Activated CD4-positive, alpha-beta T cell treated with anti-CD3 and anti-CD28 coated beads, Interleukin-2, amount 50 U/mL, for 48 hours (primary cell): Measurements from ENCODE around the gene RDX.
"Not testable (repeated sequence)": the region's sequence is repeated elsewhere in the genome, so short reads cannot be mapped to it uniquely, and the experiment has no call there.

ENCODE experiments used
- DNase-seq, 2 experiments: peaks; one replicate each; pipeline ENCODE4 v3.0.0-alpha.2; 2020

The RDX gene

GRCh38 chr11:110199184-110199981, 97.0 kb downstream of the RDX start:
- no peak for DNase-seq

GRCh38 chr11:110198031-110198729, 98.2 kb downstream of the RDX start:
- DNase-seq, result no peak

- DNase-seq, result no peak
These were observed 99.5 kb downstream of the RDX start for GRCh38 chr11:110196884-110197420.

- DNase-seq, result no peak
These were observed 100.1 kb downstream of the RDX start for GRCh38 chr11:110196241-110196754.

- DNase-seq, result not testable (repeated sequence)
These were observed 102.1 kb downstream of the RDX start for GRCh38 chr11:110194211-110194766.

- DNase-seq, result not testable (repeated sequence)
These were observed 103.7 kb downstream of the RDX start for GRCh38 chr11:110192604-110193282.

GRCh38 chr11:110190885-110191284, 105.5 kb downstream of the RDX start:
- no peak for DNase-seq

GRCh38 chr11:110187731-110188130, 108.7 kb downstream of the RDX start:
- DNase-seq, result no peak

- no peak for DNase-seq
These were observed 109.5 kb downstream of the RDX start for GRCh38 chr11:110186867-110187266.

- DNase-seq, result no peak
These were observed 110.0 kb downstream of the RDX start for GRCh38 chr11:110186456-110186855.

- no peak for DNase-seq
These were observed 110.8 kb downstream of the RDX start for GRCh38 chr11:110185599-110185998.

GRCh38 chr11:110185121-110185591, 111.3 kb downstream of the RDX start:
- no peak for DNase-seq

- DNase-seq, result no peak
These were observed 112.0 kb downstream of the RDX start for GRCh38 chr11:110184456-110184855.

GRCh38 chr11:110182886-110183285, 113.5 kb downstream of the RDX start:
- DNase-seq, result no peak

- no peak for DNase-seq
These were observed 117.3 kb downstream of the RDX start for GRCh38 chr11:110179064-110179463.

GRCh38 chr11:110177086-110177456, 119.3 kb downstream of the RDX start:
- no peak for DNase-seq

GRCh38 chr11:110176366-110177085, 119.9 kb downstream of the RDX start:
- no peak for DNase-seq

GRCh38 chr11:110174645-110175310, 121.6 kb downstream of the RDX start:
- DNase-seq, result no peak

- peak; percentile 71 to 79 for DNase-seq
These were observed 122.4 kb downstream of the RDX start for GRCh38 chr11:110173811-110174644.

GRCh38 chr11:110172468-110173065, 123.8 kb downstream of the RDX start:
- no peak for DNase-seq
